GM18498 (cell line): ENCODE measurements around the gene SPAG9.
"Not testable (repeated sequence)": the region's sequence is repeated elsewhere in the genome, so short reads cannot be mapped to it uniquely, and the experiment has no call there.

Experiments used
- ATAC-seq: cut with Tn5 transposase; IDR thresholded peaks from one replicate; pipeline ENCODE4 v1.9.1; 2021; ENCODE audit warnings: mild to moderate bottlenecking, moderate library complexity; ENCODE audit not compliant: unreplicated experiment

The SPAG9 gene

GRCh38 chr17:51097708-51098446 lies 22.8 kb downstream of the SPAG9 start:
- no peak for ATAC-seq

- ATAC-seq: no peak
Observed at GRCh38 chr17:51091635-51092034, 29.0 kb downstream of the SPAG9 start.

GRCh38 chr17:51088868-51089267 lies 31.8 kb downstream of the SPAG9 start:
- not testable (repeated sequence) for ATAC-seq

- no peak for ATAC-seq
Observed at GRCh38 chr17:51088287-51088686, 32.4 kb downstream of the SPAG9 start.

GRCh38 chr17:51087072-51087757 lies 33.5 kb downstream of the SPAG9 start:
- ATAC-seq: no peak

- no peak for ATAC-seq
Observed at GRCh38 chr17:51085150-51085805, 35.4 kb downstream of the SPAG9 start.

GRCh38 chr17:51083981-51084380 lies 36.7 kb downstream of the SPAG9 start:
- no peak for ATAC-seq

- not testable (repeated sequence) for ATAC-seq
Observed at GRCh38 chr17:51083364-51083763, 37.3 kb downstream of the SPAG9 start.

GRCh38 chr17:51079049-51079448 lies 41.6 kb downstream of the SPAG9 start:
- no peak for ATAC-seq

GRCh38 chr17:51078009-51078592 lies 42.6 kb downstream of the SPAG9 start:
- ATAC-seq: no peak

- ATAC-seq: no peak
Observed at GRCh38 chr17:51076821-51077220, 43.8 kb downstream of the SPAG9 start.

GRCh38 chr17:51071556-51071955 lies 49.1 kb downstream of the SPAG9 start:
- no peak for ATAC-seq

- no peak for ATAC-seq
Observed at GRCh38 chr17:51065466-51065865, 55.2 kb downstream of the SPAG9 start.

GRCh38 chr17:51064061-51064735 lies 56.5 kb downstream of the SPAG9 start:
- ATAC-seq: no peak

- no peak for ATAC-seq
Observed at GRCh38 chr17:51060396-51060795, 60.3 kb downstream of the SPAG9 start.

- ATAC-seq: no peak
Observed at GRCh38 chr17:51059781-51060180, 60.9 kb downstream of the SPAG9 start.

- ATAC-seq: no peak
Observed at GRCh38 chr17:51057534-51057933, 63.1 kb downstream of the SPAG9 start.

- no peak for ATAC-seq
Observed at GRCh38 chr17:51056813-51057510, 63.7 kb downstream of the SPAG9 start.

- ATAC-seq: no peak
Observed at GRCh38 chr17:51054748-51055147, 65.9 kb downstream of the SPAG9 start.

GRCh38 chr17:51052235-51052634 lies 68.4 kb downstream of the SPAG9 start:
- ATAC-seq: no peak
